ENCODE data around the gene IFITM10. TPM values are rescaled to one million over a fixed set of nuclear protein-coding genes. Genes with fewer than 3 reads are reported as not detected.
A peak's percentile ranks its signal among the peaks of the same experiment; 100 is the strongest.

Gene IFITM10
- total RNA-seq, 1 experiment from 2014 or later, result 0.59 TPM

GRCh38 chr11:1714908-1715885, 35.2 kb downstream of the IFITM10 start:
- no peak overlapping the region for H3K56ac ChIP-seq (ENCODE audit: insufficient read length, low read depth, low read length)
- no peak overlapping the region for H4K91ac ChIP-seq (ENCODE audit: insufficient read length, low read depth, low read length)
- H3K4me2 ChIP-seq (ENCODE audit: insufficient read depth, insufficient read length, low read length), result no peak overlapping the region
- no peaks in the 10 kb centered on the region for H3K79me2 ChIP-seq (ENCODE audit: insufficient read depth, low read length)
- H3T11ph ChIP-seq (ENCODE audit: low read length), result no peak overlapping the region
- no peak overlapping the region for H3K23ac ChIP-seq (ENCODE audit: insufficient read length, low read depth, low read length)
- H2AFZ ChIP-seq (ENCODE audit: low read length), result no peak overlapping the region
- no peaks in the 10 kb centered on the region; the same call in 1 of the 2 replicates for H3K27me3 ChIP-seq (ENCODE audit: insufficient read depth, low read length)
- no CpG with 5 or more reads among the region's 24 CpGs for WGBS (ENCODE audit: extremely low coverage, insufficient read length, low lambda C conversion rate)
- no peaks in the 10 kb centered on the region for H3K9me3 ChIP-seq (ENCODE audit: control insufficient read depth, low read depth, low read length)
- peaks cover 34% of the 10 kb centered on the region for H3K27me3 Mint-ChIP-seq (ENCODE audit: low read depth)
- no peaks in the 10 kb centered on the region for H3K23me2 ChIP-seq (ENCODE audit: insufficient read length, low read depth, low read length, poor library complexity, severe bottlenecking)
- no peak overlapping the region for H2BK15ac ChIP-seq (ENCODE audit: low read depth, low read length)
- H3K9ac ChIP-seq (ENCODE audit: extremely low read depth, insufficient read length, low read length), result no peak overlapping the region
- H4K8ac ChIP-seq (replicated peaks; ENCODE audit: insufficient read length, low read depth, low read length), result no peak overlapping the region
- no peak overlapping the region for H3K4ac ChIP-seq (ENCODE audit: low read depth, low read length)
- H3K27ac ChIP-seq (ENCODE audit: insufficient read length, low read depth, low read length), result no peak overlapping the region
- H3K4me3 Mint-ChIP-seq, result no peak overlapping the region
- H3K4me1 Mint-ChIP-seq, result no peaks in the 10 kb centered on the region
- H3K79me1 ChIP-seq (ENCODE audit: insufficient read depth, low read depth, low read length, poor library complexity, severe bottlenecking), result no peaks in the 10 kb centered on the region
- H3K18ac ChIP-seq (ENCODE audit: insufficient read length, low read depth, low read length), result no peak overlapping the region
- H3K4me1 ChIP-seq (ENCODE audit: insufficient read depth, low read length), result no peaks in the 10 kb centered on the region
- no peak overlapping the region for H2BK12ac ChIP-seq (ENCODE audit: insufficient read length, low read depth, low read length)
- DNase-seq, result peak; percentile 12
- H3K14ac ChIP-seq (ENCODE audit: insufficient read depth, low read length), result no peak overlapping the region
- no peak overlapping the region for H2BK5ac ChIP-seq (ENCODE audit: insufficient read length, low read length)
- no peak overlapping the region for H4K5ac ChIP-seq (ENCODE audit: insufficient read length, low read depth, low read length)
- H2AK5ac ChIP-seq (ENCODE audit: insufficient read length, low read length), result no peak overlapping the region
- H2BK120ac ChIP-seq (ENCODE audit: low read depth, low read length, poor library complexity, severe bottlenecking), result no peak overlapping the region
- TF ChIP-seq CTCF (conservative IDR thresholded peaks at IDR 0.05), result no peak
- no peak overlapping the region for H2BK20ac ChIP-seq (ENCODE audit: low read depth, low read length, poor library complexity, severe bottlenecking)
- H3K36me3 Mint-ChIP-seq (ENCODE audit: insufficient read depth in 1 of 3, low read depth in 3 of 3), result no peaks in the 10 kb centered on the region
- no peaks in the 10 kb centered on the region for H4K20me1 ChIP-seq (ENCODE audit: control insufficient read depth, insufficient read depth, insufficient read length)
- no peaks in the 10 kb centered on the region for H3K9me3 Mint-ChIP-seq
- no peak overlapping the region; a peak in 2 of 7 replicates for H3K27ac Mint-ChIP-seq

Data from H9 (cell line).